HEK293T (cell line): ENCODE data around the gene LINGO1.

Source experiments
- BHLHE40 ChIP-seq: fragments of 450-650 bp; IDR thresholded peaks from 2 replicates; pipeline ENCODE4 v1.6.1; 2016; ENCODE audit warnings: mild to moderate bottlenecking, moderate library complexity, borderline replicate concordance
- CTBP1 ChIP-seq: fragments of 450-650 bp; IDR thresholded peaks from 2 replicates; pipeline ENCODE4 v1.6.1; 2016; ENCODE audit warnings: borderline replicate concordance
- ELF4 ChIP-seq: fragments of 450-650 bp; IDR thresholded peaks from 2 replicates; pipeline ENCODE4 v1.6.1; 2017; ENCODE audit warnings: antibody characterized with exemption
- FOXA1 ChIP-seq: fragments of 450-650 bp; IDR thresholded peaks from 2 replicates; pipeline ENCODE4 v1.6.1; 2016; ENCODE audit warnings: mild to moderate bottlenecking
- FOXK2 ChIP-seq: fragments of 450-650 bp; IDR thresholded peaks from 2 replicates; pipeline ENCODE4 v1.6.1; 2016; ENCODE audit warnings: mild to moderate bottlenecking
- HDGF ChIP-seq: fragments of 450-650 bp; IDR thresholded peaks from 2 replicates; pipeline ENCODE4 v1.6.1; 2017; ENCODE audit warnings: antibody characterized with exemption, borderline replicate concordance
- L3MBTL2 ChIP-seq: fragments of 450-650 bp; conservative IDR thresholded peaks from 2 replicates; pipeline ENCODE4 v1.6.1; 2016; ENCODE audit warnings: mild to moderate bottlenecking
- LEF1 ChIP-seq: fragments of 450-650 bp; IDR thresholded peaks from 2 replicates; pipeline ENCODE4 v1.6.1; 2017; ENCODE audit warnings: mild to moderate bottlenecking, borderline replicate concordance
- PKNOX1 ChIP-seq: fragments of 450-650 bp; IDR thresholded peaks from 2 replicates; pipeline ENCODE4 v1.6.1; 2016
- SP1 ChIP-seq: fragments of 450-650 bp; IDR thresholded peaks from 2 replicates; pipeline ENCODE4 v1.6.1; 2017
- SUZ12 ChIP-seq: fragments of 450-650 bp; IDR thresholded peaks from 2 replicates; pipeline ENCODE4 v1.6.1; 2016; ENCODE audit warnings: mild to moderate bottlenecking

- TF ChIP-seq SUZ12, result no peak
- no peak for TF ChIP-seq FOXK2
- no peak for TF ChIP-seq FOXA1
- TF ChIP-seq LEF1, result no peak
- no peak for TF ChIP-seq ELF4
- TF ChIP-seq L3MBTL2, result no peak
- TF ChIP-seq CTBP1, result no peak
- no peak for TF ChIP-seq HDGF
- no peak for TF ChIP-seq BHLHE40
- no peak for TF ChIP-seq PKNOX1
- TF ChIP-seq SP1, result no peak
Measured at GRCh38 chr15:77622934-77623754, 9.6 kb downstream of the LINGO1 start.
